ENCODE measurements around the gene SPATS2. TPM values are rescaled to one million over a fixed set of nuclear protein-coding genes. Genes with fewer than 3 reads are reported as not detected.
"Not testable (repeated sequence)": the region's sequence is repeated elsewhere in the genome, so short reads cannot be mapped to it uniquely, and the experiment has no call there.

The SPATS2 gene
- total RNA-seq, 1 experiment from 2014 or later: 32.3 TPM

- DNase-seq (ENCODE audit: low read depth): no peak
These were observed 36.7 kb downstream of the SPATS2 start for GRCh38 chr12:49403971-49404450.

GRCh38 chr12:49404956-49405355 lies 37.7 kb downstream of the SPATS2 start:
- DNase-seq (ENCODE audit: low read depth): no peak

DNA sequence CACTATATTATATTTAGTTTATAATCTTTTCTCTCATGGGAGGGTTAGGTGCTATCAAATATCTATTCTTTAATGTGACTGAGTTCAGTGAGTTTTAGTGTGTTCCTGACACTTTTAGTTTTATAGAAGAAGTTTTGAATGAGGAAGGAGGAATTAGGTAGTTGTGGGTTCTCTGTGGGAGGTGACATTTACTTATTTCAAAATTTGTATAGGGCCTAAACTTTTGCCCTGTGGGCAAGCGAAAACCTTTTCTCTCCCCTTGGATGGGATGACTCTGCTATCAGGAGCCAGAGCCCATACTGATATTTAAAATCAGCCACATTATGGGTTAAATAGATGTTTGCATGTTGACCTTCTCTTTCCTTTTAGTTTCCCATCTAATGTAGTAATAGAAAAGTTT lies 43.6 kb downstream of the SPATS2 start:
- no peak for DNase-seq (ENCODE audit: low read depth)

- DNase-seq (ENCODE audit: low read depth): no peak
These were observed 45.7 kb downstream of the SPATS2 start for GRCh38 chr12:49413010-49413409.

- no peak for DNase-seq (ENCODE audit: low read depth)
These were observed 46.5 kb downstream of the SPATS2 start for GRCh38 chr12:49413796-49414195.

DNA sequence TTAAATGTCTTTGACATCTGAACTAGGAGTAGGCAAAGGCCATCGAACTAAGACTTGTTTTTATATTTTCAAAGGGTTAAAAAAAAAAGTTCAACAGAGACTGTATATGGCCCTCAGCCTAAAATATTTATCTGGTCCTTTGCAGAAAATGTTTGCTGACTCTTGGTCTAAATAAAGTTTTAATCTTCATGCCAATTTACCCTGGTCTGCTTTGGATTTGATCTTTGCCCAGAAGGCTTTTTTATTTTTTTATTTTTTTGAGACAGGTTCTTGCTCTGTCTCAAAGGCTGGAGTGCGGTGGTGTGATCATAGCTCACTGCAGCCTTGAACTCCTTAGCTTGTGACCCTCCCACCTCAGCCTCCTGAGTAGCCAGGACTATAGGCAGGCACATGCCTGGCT lies 47.1 kb downstream of the SPATS2 start:
- DNase-seq (ENCODE audit: low read depth): no peak

- DNase-seq (ENCODE audit: low read depth): no peak
These were observed 48.3 kb downstream of the SPATS2 start for GRCh38 chr12:49415521-49415970.

DNA sequence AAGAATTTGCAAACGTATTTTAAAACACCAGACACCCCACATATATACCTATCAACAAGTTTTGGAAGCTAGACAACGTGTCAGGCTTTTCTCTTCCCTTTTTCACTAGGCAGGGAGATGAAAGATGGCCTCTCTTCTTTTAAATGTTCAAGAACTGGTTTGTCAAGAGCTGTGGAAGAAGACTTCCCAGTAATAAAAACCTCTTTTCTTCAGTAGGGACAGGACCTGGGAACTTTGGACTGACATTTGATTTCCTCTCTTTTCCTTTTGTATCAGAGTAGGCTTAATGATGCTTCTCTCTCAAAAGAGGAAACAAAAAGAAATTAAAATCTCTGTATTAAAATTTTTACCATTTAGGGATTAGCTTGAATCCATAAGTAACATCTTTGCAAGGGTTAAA lies 49.6 kb downstream of the SPATS2 start:
- DNase-seq (ENCODE audit: low read depth): no peak

DNA sequence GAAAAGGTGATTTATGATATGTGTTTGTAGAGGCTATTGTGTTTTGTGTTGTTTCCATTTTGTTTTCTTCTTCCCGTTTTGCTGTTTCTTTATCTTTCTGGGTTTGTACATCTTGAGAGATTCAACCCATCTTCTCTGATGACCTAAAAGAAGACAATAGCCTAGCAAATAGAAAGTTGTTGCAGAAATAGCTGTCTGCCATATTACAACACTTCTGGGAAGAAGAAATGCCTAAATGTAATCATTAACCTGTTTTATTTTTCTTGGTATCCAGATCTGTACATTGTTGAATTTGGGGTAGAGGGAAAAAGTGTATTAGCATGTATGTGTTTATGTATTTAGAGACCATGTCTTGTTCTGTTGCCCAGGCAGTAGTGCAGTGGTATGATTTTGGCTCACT lies 50.3 kb downstream of the SPATS2 start:
- DNase-seq (ENCODE audit: low read depth): no peak

DNA sequence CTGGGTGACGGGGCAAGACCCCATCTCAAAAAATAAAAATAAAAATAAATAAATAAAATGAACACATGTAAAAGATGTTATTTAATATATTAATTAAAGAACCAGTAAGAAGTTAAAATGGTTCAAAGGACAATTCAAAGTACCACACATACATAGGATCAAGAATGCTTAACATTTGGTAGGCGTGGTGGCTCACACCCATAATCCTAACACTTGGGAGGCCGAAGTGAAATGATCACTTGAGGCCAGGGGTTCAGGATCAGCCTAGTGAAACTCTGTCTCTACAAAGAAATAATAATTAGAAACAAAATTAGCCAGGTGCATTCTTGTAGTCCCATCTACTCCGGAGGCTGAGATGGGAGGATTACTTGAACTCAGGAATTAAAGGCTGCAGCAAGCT lies 53.3 kb downstream of the SPATS2 start:
- no peak for DNase-seq (ENCODE audit: low read depth)

- no peak for DNase-seq (ENCODE audit: low read depth)
These were observed 54.9 kb downstream of the SPATS2 start for GRCh38 chr12:49422114-49422513.

- DNase-seq (ENCODE audit: low read depth): peak; percentile 41
These were observed 61.5 kb downstream of the SPATS2 start for GRCh38 chr12:49428793-49429192.

DNA sequence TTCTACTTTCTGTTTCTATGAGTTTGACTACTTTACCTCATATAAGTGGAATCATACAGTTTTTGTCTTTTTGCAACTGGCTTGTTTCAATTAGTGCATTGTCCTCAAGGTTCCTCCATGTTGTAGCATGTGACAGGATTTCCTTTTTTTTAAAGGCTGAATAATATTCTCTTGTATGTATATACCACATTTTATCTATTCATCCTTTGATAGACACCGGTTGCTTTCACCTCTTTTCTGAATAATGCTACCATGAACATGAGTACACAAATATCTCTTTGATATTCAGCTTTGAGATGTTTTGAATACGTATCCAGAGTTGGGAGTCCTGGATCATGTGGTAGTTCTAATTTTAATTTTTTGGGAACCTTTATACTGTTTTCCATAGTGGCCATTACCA lies 65.4 kb downstream of the SPATS2 start:
- no peak for DNase-seq (ENCODE audit: low read depth)

DNA sequence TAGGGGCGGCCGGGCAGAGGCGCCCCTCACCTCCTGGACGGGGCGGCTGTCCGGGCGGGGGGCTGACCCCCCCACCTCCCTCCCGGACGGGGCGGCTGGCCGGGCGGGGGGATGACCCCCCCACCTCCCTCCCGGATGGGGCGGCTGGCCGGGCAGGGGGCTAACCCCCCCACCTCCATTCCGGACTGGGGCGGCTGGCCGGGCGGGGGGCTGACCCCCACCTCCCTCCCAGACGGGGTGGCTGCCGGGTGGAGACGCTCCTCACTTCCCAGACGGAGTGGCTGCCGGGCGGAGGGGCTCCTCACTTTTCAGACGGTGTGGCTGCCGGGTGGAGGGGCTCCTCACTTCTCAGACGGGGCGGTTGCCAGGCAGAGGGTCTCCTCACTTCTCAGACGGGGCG lies 69.5 kb downstream of the SPATS2 start:
- DNase-seq (ENCODE audit: low read depth): not testable (repeated sequence)

DNA sequence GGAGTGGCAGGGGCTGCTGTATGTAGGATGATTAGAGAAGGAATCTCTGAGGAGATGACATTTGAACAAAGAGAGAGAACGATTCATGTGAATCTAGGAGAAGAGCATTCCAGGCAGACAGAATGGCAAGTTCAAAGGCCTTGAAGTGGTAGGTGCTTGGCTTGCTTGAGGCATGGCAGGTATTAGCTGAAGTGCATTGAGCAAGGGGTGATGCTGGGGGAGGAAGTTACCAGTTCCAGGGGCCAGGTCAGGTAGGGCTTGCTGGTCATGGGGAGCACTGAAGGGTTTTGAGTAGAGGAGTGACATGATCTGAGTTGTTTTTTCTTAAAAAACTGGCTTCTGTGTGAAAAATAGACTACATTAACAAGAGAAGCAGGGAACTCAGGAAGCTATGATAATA lies 71.8 kb downstream of the SPATS2 start:
- DNase-seq (ENCODE audit: low read depth): no peak

DNA sequence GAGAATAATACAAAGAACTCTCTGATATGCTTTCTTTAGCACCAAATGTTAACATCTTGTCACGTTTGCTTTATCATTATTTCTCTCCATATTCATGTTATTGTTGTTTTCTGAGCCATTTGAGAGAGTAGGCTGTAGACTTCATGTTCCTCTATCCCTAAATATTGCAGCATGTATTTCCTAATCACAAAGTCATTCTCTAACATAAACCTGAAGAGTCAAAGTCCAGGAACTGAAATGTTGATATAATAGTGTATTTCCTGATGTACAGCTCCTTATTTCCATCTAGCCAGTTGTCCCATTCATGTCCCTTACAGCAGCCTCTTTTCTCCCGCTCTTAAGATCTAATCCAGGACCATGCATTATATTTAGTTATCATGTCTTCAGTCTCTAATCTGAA lies 72.8 kb downstream of the SPATS2 start:
- DNase-seq (ENCODE audit: low read depth): no peak

DNA sequence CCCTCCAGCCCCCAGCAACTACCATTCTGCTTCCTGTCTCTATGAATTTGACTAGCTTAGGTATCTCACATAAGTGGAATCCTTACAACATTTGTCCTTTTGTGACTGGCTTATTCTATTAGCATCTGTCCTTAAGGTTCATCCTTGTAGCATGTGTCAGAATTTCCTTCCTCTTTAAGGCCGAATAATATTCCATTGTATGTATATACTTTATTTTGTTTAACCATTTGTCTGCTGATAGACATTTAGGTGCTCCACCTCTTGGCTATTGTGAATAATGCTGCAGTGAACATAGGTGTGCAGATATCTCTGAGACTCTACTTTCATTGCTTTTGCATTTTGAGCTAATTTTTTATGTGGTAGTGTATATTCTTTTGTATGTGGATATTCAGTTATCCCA lies 75.7 kb downstream of the SPATS2 start:
- DNase-seq (ENCODE audit: low read depth): no peak

- DNase-seq (ENCODE audit: low read depth): no peak
These were observed 79.3 kb downstream of the SPATS2 start for GRCh38 chr12:49446571-49446970.

- DNase-seq (ENCODE audit: low read depth): no peak
These were observed 81.6 kb downstream of the SPATS2 start for GRCh38 chr12:49448858-49449257.

DNA sequence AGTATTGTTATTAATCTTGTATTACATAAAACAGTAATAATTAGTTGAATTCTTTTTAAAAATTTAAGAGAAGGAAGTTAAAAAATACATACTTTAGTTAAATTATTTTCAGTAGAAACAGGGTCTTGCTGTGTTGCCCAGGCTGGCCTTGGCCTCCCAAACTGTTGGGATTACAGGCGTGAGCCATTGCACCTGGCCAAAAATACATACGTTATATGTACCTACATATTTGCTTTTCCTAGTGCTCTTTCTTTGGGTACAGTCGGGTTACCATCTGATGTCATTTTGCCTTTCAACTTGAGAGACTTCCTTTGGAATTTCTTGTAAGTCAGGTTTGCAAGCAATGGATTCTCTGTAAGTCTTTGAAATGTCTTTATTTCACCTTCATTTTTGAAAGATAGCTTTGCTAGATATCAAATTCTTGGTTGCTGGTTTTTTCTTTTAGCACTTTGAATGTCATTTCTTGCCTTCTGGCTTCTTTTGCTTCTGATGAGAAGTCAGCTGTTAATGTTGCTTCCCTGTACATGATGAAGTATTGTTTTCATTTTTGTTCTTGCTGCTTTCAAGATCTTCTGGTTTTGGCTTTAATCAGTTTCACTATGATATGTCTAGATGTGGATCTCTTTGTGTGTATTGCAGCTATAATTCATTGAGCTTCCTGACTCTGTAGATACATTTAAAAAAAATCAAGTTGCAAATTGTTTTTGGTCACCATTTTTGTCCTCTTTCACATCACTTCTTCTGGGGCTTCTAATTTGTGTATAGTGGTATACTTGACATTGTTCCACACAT lies 84.4 kb downstream of the SPATS2 start:
- DNase-seq (ENCODE audit: low read depth): no peak

GRCh38 chr12:49455501-49455900 lies 88.2 kb downstream of the SPATS2 start:
- DNase-seq (ENCODE audit: low read depth): no peak

DNA sequence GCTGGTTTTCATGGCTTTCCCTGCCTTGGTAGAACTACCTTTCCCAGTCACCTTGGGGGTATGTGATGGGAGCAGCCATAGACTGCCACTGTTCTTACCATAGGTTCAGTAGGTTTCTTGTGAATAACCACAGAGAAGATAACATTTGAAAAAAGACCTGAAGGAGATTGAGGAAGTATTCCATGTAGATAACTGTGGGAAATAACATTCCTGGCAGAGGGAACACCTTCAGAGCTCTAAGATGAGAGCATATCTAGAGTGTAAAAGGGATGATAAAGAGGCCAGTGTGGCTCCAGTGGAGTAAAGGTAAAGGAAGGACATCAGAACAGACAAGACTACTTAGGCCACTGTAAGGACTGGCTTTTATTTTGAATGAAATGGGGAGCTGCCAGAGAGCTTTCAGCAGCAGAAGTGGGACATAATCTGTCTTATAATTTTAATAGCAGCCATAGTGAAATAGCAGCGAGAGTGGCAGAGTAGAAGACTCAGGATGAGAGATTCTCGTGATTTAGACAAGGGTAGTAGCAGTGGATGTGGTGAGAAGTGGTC lies 88.9 kb downstream of the SPATS2 start:
- DNase-seq (ENCODE audit: low read depth): no peak

GRCh38 chr12:49458816-49459215 lies 91.6 kb downstream of the SPATS2 start:
- no peak for DNase-seq (ENCODE audit: low read depth)

DNA sequence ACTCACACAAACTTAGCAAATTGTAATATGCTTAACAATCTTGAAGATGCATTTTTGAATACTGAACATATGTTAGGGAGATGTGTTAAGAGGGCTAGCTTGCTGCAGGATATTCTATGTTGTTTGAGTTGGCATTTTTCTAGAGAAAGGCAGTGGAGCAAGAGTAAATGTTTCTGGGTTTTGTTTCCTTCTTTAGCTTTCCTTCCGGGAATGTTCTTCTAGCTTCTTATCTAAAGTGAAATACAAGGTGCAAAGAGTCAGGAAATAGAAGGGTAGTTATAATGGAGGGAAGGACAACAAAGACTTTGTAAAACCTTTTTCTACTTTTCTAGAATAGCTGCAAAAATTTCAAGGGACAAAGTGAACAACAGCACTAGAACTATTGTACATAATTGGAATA lies 94.0 kb downstream of the SPATS2 start:
- no peak for DNase-seq (ENCODE audit: low read depth)
